ENCODE measurements around the gene ADCK2.
A peak's percentile ranks its signal among the peaks of the same experiment; 100 is the strongest.
"Not testable (repeated sequence)": the region's sequence is repeated elsewhere in the genome, so short reads cannot be mapped to it uniquely, and the experiment has no call there.

The ADCK2 gene, protein sequence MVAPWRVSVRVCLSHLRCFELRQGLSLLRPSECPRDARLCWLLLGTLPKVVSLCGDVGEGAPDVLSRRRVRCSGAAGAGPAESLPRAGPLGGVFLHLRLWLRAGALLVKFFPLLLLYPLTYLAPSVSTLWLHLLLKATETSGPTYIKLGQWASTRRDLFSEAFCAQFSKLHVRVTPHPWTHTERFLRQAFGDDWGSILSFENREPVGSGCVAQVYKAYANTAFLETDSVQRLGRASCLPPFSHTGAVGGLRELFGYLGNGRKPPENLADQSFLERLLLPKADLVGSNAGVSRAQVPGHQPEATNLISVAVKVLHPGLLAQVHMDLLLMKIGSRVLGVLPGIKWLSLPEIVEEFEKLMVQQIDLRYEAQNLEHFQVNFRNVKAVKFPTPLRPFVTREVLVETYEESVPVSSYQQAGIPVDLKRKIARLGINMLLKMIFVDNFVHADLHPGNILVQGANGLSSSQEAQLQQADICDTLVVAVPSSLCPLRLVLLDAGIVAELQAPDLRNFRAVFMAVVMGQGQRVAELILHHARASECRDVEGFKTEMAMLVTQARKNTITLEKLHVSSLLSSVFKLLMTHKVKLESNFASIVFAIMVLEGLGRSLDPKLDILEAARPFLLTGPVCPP

DNA sequence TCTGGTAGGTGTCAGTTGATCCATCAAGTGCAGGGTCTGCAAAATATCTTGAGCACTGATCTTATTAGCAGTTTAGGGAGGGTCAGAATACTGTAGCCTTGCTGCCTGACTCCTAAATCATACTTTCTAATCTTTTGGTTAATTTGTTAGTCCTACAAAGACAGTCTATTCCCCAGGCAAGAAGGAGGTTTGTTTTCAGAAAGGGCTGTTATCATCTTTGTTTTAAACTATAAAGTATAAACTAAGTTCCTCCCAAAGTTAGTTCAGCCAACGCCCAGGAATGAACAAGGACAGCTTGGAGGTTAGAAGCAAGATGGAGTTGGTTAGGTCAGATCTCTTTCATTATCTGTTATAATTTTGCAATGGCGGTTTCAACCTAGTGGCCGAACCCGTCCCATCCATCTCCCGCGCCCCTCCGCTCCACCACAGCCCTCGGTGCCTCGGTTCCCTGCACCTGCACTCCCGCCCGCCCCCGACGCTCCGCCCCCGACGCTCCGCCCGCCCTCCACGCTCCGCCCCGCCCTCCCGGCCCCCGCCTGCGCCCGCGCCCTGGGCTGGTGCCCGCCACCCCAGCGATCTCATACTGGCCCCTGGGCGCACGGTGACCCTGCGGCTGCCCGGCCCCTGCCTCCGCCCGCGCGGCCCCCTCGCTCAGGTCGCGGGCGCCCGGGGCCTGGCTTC is at the start of gene ADCK2:
ADCK2 (plus strand) TSS at position 564 of the 681 bp plus-strand sequence. CDS start 386 bp downstream, outside the sequence.
- DNase-seq (ENCODE audit: low read depth in 2 of 2) = peak; percentile 23 to 44

DNA sequence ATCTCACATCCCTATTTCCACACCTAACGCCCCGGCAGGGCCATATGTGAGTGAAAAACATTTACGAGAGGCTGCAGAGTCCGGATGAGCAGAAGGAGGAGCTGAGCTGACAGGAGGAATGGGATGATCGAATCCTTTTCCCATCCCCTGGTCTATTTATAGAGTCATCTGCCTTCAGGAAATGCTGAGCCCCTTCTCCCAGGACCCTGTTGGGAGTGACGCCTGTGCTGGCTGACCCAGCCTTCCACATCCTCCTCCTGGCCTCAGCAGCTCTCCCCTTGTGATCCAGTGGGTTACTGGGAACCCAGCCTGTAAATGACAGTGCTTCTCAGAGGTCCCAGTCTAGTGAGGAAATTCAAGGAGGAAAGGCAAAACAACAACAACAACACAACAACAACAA is 48.8 kb upstream of the ADCK2 start:
- DNase-seq (ENCODE audit: low read depth in 2 of 2) = no peak

DNA sequence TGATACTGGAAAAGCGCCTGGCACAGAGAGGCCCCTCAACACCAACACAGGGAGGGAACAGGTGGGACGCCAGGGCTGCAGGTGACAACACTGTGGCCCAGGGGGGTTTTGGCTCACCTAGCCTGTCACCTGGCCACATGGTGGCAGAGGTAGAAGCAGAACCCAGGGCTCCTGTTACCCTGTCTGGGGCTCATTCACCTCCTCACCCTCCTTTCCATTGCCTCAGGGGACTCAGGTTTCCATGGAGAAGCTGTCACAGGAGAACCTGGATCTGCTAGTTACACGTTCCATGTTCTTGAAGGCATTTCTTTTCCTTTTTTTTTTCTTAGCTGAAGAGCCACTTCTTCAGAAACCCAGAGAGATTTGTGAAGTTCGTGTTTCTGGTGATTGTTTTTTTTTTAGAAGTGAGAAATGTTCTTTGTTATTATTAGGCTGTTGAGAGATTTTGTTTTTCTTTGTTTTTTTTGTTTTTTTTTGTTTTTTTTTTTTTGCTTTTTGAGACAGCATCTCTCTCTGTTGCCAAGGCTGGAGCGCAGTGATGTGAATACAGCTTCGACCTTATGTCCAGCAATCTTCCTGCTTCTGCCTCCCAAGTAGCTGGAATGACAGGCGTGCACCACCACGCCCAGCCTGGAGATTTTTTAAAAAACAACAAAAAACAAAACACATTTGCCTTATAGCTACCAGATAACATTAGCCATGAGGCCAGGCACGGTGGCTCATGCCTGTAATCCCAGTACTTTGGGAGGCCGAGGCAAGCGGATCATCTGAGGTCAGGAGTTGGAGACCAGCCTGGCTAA is 48.2 kb upstream of the ADCK2 start:
- no peak for DNase-seq (ENCODE audit: low read depth in 2 of 2)

DNA sequence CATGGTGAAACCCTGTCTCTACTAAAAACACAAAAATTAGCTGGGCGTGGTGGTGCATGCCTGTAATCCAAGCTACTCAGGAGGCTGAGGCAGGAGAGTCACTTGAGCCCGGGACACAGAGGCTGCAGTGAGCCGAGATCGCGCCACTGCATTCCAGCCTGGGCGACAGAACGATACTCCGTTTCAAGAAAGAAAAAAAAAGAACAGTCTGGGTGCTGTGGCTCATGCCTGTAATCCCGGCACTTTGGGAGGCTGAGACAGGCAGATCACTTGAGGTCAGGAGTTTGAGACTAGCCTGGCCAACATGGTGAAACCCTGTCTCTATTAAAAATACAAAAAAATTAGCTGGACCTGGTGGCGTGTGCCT is 47.6 kb upstream of the ADCK2 start:
- not testable (repeated sequence) for DNase-seq (ENCODE audit: low read depth in 2 of 2)

DNA sequence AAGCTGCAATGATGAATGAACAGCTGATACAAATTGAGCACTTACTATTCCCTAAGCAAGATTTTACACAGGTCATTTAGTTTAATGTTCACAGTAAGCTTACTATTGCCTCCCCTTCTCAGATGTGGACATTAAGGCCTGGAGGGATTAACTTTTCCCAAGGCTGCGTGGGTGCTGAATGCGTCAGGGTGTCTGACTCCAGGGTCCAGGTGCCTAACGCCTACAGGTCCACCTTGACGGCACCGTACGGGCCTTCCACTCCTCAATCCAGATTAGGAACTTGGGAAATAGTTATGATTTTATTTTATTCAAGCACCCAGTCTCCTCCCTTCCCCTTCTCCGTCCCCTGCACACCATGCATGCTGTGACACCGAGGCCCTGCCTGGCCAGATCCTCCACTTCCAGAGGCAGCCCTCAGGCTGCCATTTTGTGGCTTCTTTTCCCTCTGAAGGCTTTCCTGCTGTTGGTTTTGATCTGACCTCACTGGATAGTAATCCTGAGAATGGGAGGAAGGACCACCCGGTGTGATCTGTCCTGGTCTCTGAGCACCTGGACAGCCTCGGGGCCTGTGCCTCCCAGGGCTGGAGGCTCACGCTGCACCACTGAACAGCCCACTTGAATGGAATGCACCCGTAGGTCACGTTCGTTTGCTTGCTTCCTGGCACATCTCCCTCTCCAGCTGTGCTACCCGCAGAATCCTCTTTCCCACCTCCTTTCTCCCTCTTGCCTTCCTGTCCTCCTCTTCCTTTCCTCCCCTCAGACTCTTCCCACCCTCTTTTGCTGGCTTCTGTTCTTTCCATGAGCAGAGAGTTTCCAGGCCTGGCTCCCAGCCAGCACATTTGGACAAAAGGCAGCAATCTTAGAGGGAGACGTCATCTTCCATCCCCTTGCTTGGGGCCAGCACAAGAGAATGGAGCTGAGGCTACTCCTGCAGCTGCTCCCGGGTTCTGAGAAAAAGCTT is 46.6 kb upstream of the ADCK2 start:
- no peak for DNase-seq (ENCODE audit: low read depth in 2 of 2)

DNA sequence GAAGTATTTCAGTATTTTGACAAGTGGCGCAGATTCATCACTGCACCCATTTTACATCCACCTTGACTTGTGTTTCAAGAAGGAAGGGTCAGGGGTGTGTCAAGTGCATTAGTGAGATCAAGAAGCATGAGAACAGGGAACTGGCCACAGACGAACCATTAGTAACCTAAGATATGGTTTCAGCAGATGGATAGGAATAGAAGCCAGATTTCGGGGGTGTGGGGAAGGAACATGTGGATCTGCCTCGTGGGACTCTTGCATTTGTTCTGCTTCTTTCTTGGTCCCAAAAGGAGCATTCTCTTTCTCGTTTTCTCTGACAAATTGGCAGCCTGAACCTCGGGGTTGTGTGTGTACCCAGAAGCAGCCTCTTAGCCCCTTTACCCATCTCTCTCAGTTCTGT is 41.7 kb upstream of the ADCK2 start:
- DNase-seq (ENCODE audit: low read depth in 2 of 2) = no peak

DNA sequence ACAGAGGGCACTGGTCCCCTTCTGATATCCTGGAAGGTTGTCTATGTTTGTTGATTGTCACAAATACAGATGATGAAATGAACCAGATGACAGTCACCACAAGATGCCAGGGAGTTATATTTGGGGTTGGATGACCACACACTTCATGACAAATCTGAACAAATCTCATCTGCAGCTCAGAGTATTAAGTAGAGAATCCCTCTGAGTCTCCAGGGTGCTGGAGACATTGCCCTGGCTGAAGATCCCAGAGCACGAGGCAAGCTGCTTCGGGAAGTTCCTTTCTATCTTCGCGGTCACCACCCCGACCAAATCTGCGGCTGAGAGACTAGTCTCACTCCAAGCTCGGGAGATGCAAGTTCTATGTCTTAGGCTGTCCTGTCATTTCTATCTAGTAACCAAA is 41.1 kb upstream of the ADCK2 start:
- no peak for DNase-seq (ENCODE audit: low read depth in 2 of 2)

DNA sequence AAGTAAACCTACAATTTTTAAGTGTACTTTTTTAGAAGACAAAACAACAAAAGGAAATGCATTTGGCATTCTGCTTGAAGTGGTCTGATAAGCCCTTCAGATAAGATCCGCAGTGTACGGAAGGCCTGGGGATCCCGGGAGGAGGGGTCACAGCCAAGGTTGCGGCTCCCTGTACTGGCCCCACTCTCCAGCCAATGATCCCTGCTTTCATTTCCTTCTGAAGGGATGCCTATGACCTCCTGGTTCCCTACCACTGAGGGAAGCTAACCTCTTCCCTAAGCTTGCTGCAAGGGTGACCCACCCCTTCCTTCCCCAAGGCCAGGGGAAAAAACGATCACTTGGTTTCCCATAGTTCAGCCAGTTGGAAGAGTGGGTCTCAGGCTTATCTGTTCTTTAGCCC is 37.4 kb upstream of the ADCK2 start:
- no peak for DNase-seq (ENCODE audit: low read depth in 2 of 2)

DNA sequence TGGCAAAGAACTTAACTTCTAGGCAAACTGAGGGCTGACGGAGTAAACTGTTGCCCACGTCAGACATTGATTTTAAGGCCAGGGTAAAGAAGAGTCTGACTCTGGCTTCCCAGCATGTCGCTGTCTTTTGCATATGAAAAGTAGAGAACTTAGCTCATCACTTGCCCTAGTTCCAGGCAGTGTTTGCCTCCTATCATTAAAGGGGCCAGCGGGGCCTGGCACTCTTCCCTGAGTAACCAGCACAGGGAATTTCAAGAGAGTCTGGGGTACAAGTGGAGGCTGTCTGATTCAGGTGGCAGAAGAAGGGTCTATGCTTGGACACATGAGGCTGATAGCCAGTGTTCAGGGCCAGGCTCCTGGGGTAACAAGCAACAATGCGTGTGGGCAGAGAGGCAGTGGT is 36.9 kb upstream of the ADCK2 start:
- DNase-seq (ENCODE audit: low read depth in 2 of 2) = no peak

DNA sequence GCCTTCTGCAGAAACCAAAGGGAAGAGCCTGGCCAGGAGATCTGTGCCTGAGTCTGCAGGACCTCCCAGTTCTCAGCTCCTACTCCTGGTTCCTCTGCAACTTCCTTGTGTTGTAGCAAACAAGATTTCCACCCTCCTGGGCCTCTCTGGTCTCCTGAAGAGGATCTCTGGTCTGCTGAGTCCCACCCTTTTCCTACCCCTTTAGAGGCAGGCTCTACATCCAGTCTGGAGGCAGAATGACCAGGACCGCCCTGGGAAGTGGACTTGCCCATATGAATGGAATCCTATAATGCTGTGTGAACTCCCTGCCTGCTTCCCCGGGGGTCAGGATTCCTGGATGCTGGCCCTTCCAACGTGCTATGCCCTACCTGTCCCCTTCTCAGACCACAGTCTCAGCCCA is 35.3 kb upstream of the ADCK2 start:
- DNase-seq (ENCODE audit: low read depth in 2 of 2) = no peak

DNA sequence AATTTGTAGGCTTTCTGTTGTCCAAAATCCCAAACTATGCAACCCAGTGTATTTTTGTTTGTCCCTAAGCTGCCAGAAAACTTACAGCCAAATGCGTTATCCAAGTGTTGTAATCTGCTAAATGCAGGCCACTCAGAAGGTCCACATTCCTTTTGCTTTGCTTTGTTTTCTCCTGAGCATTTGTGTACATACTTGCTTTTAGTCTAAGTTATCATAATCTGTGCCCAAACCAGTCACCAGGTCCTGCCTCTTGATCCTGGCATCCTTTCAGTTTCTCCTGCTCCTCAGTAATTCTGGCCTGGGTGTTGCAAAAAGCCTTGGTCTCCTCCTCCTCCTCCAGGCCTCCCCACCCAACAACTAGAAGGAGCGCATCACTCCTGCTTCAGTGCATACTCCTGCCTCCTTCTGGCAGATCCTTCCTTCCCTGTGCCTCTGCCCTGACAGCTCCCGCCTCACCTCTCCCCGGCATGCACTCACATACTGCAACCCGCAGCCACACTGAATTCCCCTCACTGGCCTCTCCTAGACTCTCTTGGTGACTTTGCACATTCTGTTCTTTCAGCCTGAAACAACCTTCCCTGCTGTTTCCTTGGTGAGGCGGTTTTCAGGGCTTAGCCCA is 34.5 kb upstream of the ADCK2 start:
- no peak for DNase-seq (ENCODE audit: low read depth in 2 of 2)

DNA sequence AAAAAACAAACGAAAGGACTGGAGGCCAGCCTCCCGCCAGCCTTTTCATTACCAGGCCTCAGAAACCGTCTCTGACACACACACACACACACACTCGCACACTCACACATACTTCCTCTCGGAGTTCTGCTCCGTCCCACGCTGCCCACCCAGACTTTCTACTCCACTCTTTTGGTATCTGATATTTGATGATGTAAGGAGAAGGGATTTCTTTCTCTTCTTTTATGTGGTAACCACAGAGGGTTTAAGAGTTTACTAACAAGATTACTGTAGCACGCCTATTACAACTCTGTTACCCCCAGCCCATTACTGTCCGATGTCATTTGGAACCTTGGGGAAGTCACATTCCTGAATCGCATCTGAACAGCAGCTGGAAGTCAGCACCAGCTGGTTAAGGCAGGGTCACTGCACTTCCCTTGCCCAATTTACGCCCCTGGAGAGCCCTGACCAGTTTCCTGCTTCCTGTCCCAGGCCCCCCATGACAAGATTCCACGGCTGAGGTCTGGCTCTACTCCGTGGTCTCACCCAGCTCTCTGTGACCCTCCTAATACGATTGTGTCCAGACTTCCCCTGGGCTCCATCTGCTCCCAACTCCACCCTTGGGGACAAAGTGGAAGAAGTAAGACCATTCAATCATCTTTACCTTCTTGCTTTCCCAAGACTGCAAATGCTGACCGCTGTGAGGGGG is 33.2 kb upstream of the ADCK2 start:
- no peak for DNase-seq (ENCODE audit: low read depth in 2 of 2)

DNA sequence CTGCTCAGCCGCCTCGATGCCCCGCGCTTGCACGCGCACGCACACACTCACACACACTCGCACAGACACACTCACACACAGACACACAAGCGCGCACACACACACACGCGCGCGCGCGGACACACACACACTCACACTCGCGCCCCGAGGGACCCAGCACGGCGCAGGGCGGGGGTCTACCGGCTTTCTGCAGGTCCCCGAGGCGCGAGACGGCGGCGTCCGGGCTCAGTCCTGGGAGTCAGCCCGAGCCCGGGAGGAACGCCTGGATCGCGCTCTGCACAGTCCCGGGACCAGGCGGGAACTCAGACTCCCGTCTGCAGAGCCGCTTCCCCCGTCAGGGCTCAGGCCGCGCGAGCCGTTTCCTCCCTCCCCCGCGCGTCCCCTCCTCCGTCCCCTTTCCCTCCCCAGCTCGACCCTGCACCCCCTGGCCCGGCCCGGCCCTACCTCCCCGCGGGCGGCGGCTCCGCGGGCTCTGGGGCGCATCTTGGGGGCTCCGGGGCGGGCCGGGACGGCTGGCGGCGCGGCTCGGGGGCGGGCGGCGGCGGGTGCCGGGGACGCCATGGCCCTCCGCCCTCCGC is 32.6 kb upstream of the ADCK2 start:
- DNase-seq (ENCODE audit: low read depth in 2 of 2) = no peak

DNA sequence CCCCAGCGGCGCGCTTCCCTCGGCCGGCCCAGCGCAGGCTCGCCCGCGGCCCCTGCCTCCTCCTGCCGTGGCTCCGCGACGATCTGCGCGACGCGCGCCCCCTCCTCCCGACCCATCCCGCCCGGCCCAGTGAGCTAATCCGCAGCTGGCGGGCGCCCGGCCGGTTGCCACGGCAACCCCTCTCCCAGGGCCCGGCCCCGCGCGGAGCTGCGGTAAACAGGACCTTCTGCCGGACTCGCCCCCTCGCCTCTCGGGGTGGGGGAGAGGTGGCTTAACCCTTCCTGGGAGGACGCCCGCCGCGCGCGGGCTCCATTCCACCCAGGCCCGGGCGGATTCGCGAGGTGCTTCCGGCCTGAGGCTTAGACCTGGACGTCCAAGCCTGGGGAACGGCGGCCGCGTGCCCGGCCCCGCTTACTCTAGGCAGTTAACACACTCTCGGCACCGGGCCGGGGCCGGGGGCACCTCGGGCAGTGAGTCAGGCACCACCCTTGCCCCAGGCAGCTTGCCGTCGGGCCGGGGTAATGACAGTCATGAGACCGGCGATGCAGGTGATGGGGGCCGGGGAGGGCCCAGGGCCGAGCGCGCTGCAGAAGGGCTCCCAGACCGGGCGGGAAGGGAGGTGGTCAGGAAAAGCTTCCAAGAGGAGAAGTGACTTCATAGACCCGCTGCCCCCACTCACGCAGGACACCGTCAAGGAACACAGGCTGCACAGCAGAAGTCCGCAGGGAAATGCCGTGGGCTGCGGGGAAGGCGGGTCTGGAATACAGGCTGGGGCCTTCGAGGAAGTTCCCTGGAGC is 31.8 kb upstream of the ADCK2 start, which contains the start of gene DENND2A:
DENND2A (minus strand) TSS at position 87 of the 797 bp plus-strand sequence. CDS start 38,416 bp downstream, outside the sequence.
- DNase-seq (ENCODE audit: low read depth in 2 of 2) = no peak

DNA sequence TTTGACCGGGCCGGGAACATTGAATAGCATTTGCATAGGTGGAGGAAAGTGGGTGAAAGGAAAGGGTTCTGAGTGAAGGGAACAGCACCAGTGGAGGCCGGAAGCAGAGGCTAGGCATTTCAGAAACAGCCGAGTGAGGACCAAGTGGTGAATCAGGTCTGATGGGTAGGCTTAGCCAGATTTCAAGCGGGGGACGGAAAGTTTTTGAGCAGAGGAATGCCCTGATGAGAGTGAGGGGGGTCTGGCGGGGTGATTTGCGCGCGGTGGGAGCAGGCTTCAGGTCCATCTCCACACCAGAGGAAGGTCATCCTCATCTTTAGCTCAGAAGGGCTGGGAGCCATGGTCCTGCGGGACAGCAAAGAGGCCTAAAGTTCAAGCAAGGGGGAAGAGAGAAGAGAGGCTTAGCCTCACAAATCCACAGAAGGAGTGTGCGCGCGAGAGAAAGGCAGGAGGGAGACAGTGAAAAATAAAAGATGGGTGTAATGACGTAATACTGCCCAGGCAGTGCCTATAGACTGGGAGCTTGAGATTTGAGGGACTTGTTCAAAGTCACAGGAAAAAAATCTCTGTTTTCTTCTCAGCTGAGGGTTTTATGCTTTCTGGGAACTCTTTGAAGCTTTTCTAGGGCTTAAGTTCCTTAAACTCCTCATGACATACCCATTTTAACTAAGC is 31.1 kb upstream of the ADCK2 start:
- DNase-seq (ENCODE audit: low read depth in 2 of 2) = no peak

DNA sequence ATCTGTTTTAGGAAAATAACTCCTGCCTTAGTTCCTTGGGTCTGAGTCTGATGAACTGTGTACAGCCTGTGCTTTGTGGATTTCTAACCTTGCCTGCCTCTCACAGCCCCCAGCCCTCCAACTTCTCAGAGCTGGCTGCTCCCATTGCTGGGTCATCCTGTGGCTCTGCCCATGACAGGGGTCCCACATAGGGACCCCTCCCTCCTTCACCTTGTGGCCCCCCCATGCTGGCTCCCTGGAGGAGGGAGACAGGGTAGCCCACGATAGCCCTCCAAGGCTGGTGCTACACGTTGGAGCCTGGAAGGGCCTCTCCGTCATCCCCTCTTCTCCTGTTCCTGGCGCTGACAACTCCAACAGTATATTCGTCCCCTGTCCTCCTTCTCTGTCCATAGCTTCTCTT is 29.3 kb upstream of the ADCK2 start:
- no peak for DNase-seq (ENCODE audit: low read depth in 2 of 2)

DNA sequence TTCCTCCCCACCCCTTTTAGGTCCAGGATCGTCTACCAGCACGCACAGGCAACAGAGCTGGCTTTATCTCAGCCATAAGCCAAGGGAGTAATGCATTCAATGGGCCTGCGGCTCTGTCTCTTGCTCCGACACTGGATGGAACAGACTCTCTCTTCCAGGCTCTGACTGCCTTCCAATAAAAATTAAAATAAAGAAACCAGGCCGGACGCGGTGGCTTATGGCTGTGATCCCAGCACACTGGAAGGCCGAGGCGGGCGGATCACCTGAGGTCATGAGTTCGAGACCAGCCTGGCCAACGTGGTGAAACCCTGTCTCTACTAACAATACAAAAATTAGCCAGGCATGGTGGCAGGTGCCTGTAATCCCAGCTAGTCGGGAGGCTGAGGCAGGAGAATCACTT is 28.0 kb upstream of the ADCK2 start:
- DNase-seq (ENCODE audit: low read depth in 2 of 2) = not testable (repeated sequence)
